ENCODE measurements around the gene OR2V1.
"Not testable (repeated sequence)": the region's sequence is repeated elsewhere in the genome, so short reads cannot be mapped to it uniquely, and the experiment has no call there.

The OR2V1 gene

DNA sequence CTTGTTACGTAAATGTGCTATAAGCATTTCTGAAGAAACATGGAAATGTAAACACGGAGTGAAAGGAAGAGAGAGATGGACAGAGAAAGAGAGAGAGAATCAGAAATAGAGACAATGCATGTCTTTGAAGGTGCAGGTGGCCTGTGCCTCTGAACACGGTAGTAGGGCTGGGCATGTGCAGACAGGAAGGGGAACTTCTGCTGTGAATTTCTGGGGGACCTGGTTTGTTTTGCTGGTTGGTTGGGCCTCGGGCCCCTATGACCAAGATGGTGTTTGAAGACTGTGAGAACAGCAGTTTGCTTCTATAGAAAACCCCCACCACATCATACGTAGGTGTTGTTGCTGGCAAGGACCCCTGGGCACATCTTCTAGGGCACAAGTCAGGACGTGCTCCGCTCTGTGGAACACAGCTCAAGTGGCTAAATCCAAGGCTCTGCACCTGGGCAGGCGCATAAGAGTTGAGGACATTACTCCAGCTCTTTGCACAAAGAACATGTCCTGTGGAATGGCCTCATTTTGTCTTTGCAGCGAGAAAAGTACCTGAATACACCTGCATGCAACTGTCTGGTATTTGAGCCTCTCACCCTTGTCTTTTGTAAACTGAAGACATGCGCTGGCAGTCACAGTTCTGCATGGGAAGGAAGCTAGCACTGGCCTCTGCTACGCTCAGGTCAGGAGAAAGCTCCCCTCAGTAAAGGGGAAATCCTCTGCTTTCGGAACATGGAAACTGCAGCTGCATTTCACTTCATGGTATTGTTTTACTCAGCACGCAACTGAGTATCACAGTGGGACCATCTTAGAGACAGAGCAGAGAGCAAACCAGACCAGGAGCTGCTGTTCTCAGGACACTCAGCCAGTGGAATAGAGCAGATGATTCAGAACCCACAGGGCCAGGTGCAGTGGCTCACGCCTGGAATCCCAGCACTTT, 19.1 kb upstream of the OR2V1 start:
- Mint-ChIP-seq H3K36me3 (ENCODE audit: low read depth) (no peaks in the 10 kb centered on the region), H3K4me1 (ENCODE audit: low read depth) (peaks cover 6% of the 10 kb centered on the region), H3K4me3 (no peak overlapping the region), H3K27ac (no peak overlapping the region), H3K9me3 (peaks cover 5% of the 10 kb centered on the region), H3K27me3 (ENCODE audit: low read depth) (peaks cover 11% of the 10 kb centered on the region)
- no peak for DNase-seq (ENCODE audit: low spot score)

DNA sequence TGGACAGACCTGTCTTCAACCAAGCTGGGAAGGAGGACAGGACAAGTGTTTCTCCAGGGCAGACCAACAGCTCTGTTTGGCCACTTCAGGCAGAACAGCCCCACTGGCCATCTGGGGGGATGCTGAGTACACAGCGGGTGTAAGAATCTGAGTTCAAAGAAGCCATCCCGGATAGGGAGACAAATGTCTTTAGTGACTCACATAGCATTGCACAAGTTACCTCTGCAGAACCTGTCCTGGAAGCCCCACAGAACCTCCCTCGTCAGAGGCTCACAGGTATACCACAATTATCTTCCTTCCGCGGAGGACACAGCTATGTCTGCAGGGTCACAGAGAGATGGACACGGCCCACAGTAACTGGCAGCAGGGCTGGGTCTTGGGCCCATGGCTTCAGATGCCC, 18.4 kb upstream of the OR2V1 start:
- peaks cover 6% of the 10 kb centered on the region for H3K4me1 Mint-ChIP-seq (ENCODE audit: low read depth)

DNA sequence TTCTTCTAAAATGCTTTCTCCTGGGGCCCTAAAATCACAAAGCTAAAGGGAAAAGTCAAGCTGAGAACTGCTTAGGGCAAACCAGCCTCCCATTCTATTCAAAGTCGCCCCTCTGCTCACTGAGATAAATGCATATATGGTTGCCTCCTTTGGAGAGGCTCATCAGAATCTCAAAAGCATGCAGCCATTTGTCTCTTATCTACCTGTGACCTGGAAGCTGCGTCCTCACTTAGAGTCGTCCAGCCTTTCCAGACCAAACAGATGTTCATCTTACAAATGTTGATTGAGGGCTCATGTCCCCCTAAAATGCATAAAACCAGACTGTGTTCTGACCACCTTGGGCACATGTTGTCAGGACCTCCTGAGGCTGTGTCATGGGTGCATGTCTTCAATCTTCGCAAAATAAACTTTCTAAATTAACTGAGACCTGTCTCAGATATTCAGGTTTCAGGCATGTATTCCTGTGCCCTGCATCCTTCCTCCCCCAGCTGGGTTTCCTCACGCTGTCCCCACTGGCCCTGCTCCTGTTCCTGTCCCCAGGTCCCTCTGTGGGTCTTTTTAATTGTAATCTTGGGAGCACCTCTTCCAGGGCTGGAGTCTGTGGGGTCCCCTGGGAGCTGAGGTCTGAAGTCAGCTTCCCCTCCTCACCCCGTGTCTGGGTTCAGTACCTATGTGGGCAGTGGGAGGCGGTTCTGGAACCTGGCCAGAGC, 16.1 kb upstream of the OR2V1 start, which contains the start of gene OR2V2:
OR2V2 (plus strand) TSS at position 660 of the 710 bp plus-strand sequence. CDS start 7,357 bp downstream, outside the sequence.
- not testable (repeated sequence) for H3K4me3 Mint-ChIP-seq; H3K9me3 Mint-ChIP-seq; H3K4me1 Mint-ChIP-seq (ENCODE audit: low read depth); H3K36me3 Mint-ChIP-seq (ENCODE audit: low read depth); DNase-seq (ENCODE audit: low spot score); H3K27ac Mint-ChIP-seq
- H3K27me3 Mint-ChIP-seq (ENCODE audit: low read depth), result peaks cover 24% of the 10 kb centered on the region

More for the DNA sequence above, 18.4 kb upstream of the OR2V1 start:
- no peak overlapping the region for H3K27ac Mint-ChIP-seq
- peaks cover 14% of the 10 kb centered on the region for H3K27me3 Mint-ChIP-seq (ENCODE audit: low read depth)
- DNase-seq (ENCODE audit: low spot score), result no peak
- H3K36me3 Mint-ChIP-seq (ENCODE audit: low read depth), result no peaks in the 10 kb centered on the region
- H3K4me3 Mint-ChIP-seq, result no peak overlapping the region
- H3K9me3 Mint-ChIP-seq, result peaks cover 5% of the 10 kb centered on the region

DNA sequence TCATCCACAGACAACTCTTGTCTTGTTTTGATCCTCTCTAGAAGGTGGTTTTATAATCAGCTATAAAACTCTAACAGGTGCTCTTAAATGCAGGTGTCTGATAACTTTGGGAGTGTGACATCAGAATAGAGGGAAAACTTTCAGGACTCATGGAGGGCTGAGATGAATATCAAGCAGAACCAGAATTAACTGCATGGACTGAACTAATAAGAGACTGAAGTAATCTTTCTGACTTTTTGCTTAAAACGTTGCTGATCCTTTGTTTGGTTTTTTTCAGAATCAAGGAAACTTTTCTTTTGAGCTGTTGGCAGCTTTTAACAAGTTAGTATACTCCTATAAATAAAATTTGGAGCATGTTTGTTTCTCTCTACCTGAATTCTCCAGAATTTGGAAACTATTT, 14.2 kb upstream of the OR2V1 start:
- DNase-seq (ENCODE audit: low spot score), result no peak

DNA sequence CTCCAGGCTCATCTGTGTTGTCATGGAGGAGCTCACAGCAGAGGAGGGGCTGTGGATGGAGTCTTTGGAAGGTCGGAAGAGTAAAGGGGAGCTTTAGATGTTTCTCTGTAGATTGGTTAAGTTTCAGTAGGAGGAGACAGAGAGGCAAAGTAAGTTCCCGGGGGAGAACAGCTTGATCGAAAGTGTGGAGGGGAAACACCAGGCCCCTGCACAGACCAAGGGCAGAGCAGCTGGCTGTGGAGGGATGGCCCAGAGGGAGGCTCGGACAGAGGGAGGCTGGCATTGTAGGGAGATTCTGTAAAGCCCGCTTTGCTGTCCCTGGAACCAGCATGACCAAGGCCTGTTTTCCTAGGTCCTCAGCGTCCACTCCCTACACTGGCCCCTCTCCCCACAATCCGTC, 11.1 kb upstream of the OR2V1 start:
- Mint-ChIP-seq H3K27ac (no peak overlapping the region), H3K27me3 (ENCODE audit: low read depth) (peaks cover 22% of the 10 kb centered on the region), H3K4me1 (ENCODE audit: low read depth) (no peaks in the 10 kb centered on the region), H3K36me3 (ENCODE audit: low read depth) (no peaks in the 10 kb centered on the region), H3K4me3 (no peak overlapping the region), H3K9me3 (peaks cover 25% of the 10 kb centered on the region)
- DNase-seq (ENCODE audit: low spot score), result no peak

More for the DNA sequence above, 14.2 kb upstream of the OR2V1 start:
- H3K4me3 Mint-ChIP-seq, result no peak overlapping the region
- H3K27me3 Mint-ChIP-seq (ENCODE audit: low read depth), result peaks cover 25% of the 10 kb centered on the region
- no peaks in the 10 kb centered on the region for H3K36me3 Mint-ChIP-seq (ENCODE audit: low read depth)
- H3K4me1 Mint-ChIP-seq (ENCODE audit: low read depth), result peaks cover 2% of the 10 kb centered on the region
- H3K9me3 Mint-ChIP-seq, result peaks cover 7% of the 10 kb centered on the region
- no peak overlapping the region for H3K27ac Mint-ChIP-seq

DNA sequence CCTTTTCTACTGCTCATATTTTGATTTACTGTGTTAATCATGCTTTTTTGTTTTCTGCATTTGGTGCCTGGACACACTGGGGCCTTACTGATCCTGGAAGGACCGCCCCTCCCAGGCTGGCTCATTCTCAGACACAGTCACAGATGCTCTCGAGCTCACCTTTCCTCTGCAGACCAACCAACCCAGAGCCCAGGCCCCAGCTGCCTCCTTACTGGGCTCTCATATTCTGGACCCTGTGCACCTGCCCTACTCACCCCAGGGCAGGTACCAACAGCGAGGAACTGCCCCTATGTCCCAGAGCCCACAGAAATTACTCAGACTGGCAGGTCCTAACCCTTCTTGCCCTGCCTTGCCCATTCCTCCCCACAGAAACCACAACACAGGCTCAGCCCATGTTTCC, 9.8 kb upstream of the OR2V1 start:
- Mint-ChIP-seq H3K27me3 (ENCODE audit: low read depth) (peaks cover 20% of the 10 kb centered on the region), H3K4me1 (ENCODE audit: low read depth) (no peaks in the 10 kb centered on the region), H3K36me3 (ENCODE audit: low read depth) (no peaks in the 10 kb centered on the region), H3K4me3 (no peak overlapping the region), H3K27ac (no peak overlapping the region), H3K9me3 (peaks cover 25% of the 10 kb centered on the region)
- no peak for DNase-seq (ENCODE audit: low spot score)

DNA sequence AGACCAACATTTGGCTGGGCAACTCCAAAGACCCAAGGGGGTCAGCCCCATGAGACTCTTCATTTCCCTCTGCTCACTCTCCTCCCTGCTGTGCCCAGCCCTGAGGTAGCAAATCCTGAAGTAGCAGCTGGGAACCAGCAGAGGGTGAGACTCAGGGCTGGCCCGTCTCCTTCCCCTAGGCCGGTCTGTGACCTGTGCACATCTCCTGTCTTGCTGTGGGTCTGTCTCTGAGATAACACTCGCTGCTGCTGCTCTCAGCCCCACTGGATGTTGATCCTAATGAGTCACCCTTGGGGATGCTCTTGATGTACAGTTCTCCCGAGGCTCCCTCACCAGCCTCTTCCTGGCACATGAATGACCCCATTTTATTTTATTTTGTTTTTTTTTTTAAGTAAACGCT, 7.3 kb upstream of the OR2V1 start:
- Mint-ChIP-seq H3K9me3 (peaks cover 20% of the 10 kb centered on the region), H3K27me3 (ENCODE audit: low read depth) (peaks cover 16% of the 10 kb centered on the region), H3K4me1 (ENCODE audit: low read depth) (no peaks in the 10 kb centered on the region), H3K36me3 (ENCODE audit: low read depth) (no peaks in the 10 kb centered on the region), H3K4me3 (no peak overlapping the region), H3K27ac (no peak overlapping the region)
- DNase-seq (ENCODE audit: low spot score), result no peak

DNA sequence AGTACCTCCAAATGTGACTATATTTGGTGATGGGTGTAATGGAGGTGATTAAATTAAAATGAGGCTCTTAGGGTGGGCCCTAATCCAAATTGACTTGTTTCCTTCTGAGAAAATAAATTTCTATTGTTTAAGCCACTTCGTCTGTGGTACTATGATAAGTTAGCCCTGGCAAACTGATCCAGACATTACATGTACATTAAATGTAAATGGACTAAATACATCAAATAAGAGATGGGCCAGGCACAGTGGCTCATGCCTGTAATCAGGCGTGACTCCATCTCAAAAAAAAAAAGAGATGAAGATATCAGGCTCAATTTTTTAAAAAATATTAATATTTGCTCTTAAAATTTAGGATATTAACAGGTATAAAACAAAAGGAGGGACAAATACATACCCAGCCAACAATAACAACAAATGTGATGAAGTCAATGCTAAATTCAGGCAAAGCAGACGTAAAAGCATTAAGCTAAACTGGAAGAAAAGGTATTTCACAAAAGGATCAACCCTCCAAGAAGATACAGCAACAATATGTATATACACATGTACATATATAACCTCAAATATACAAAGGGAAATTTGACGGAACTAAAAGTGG, 5.5 kb upstream of the OR2V1 start:
- H3K27me3 Mint-ChIP-seq (ENCODE audit: low read depth), result peaks cover 14% of the 10 kb centered on the region
- H3K27ac Mint-ChIP-seq, result no peak overlapping the region
- peaks cover 20% of the 10 kb centered on the region for H3K9me3 Mint-ChIP-seq

DNA sequence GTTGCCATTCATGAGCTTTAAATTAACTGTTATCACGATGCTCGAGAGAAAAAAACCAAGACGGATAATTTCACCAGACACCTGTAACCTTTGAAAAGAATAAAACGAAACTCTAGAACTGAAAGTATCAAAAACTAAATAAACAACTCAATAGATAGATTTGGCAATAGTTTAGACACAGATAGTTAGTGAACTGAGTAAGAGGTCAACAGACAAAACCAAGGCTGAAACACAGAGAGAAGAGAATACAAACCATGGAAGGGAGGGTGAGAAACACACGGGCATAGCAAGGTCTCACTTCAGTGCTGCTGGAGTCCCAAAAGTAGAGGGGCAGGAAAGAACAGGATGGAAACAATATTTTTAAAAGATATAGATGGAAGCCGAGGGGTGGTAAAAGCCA, 3.3 kb upstream of the OR2V1 start:
- Mint-ChIP-seq H3K27ac (no peak overlapping the region), H3K9me3 (peaks cover 8% of the 10 kb centered on the region), H3K36me3 (ENCODE audit: low read depth) (no peaks in the 10 kb centered on the region), H3K27me3 (ENCODE audit: low read depth) (peaks cover 20% of the 10 kb centered on the region), H3K4me1 (ENCODE audit: low read depth) (no peaks in the 10 kb centered on the region), H3K4me3 (no peak overlapping the region)
- DNase-seq (ENCODE audit: low spot score), result no peak

More for the DNA sequence above, 5.5 kb upstream of the OR2V1 start:
- Mint-ChIP-seq H3K4me1 (ENCODE audit: low read depth) (no peaks in the 10 kb centered on the region), H3K4me3 (no peak overlapping the region), H3K36me3 (ENCODE audit: low read depth) (no peaks in the 10 kb centered on the region)
- no peak for DNase-seq (ENCODE audit: low spot score)

DNA sequence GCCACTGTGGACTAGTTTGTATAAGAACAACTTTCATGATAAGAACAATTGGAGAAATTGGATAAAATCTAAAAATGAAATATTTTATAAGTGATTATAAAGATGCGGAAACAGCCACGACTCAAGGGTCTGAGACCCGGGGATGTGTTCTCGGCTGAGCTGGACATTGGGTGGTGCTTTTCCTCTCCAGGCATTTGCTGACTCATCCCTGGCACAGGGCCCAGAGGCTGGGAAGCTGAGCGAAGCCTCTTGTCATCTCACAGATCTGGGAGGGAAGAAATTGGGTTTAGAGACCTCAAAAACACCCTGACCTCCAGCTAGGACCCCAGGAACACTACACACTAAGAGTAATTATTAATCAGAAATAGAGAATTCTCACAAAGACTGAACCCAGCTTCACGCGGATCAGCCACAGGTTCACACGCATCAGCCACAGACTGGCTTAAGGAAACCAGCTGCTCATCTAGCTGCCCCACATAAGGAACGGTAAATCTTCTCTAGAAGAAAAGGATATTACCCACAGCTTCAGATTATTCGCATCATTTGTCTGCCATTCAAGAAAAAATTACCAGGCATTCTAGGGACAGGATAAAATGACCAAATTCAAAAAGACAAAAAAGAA, 2.8 kb upstream of the OR2V1 start:
- H3K4me1 Mint-ChIP-seq (ENCODE audit: low read depth), result no peaks in the 10 kb centered on the region
- H3K36me3 Mint-ChIP-seq (ENCODE audit: low read depth), result no peaks in the 10 kb centered on the region
- H3K27ac Mint-ChIP-seq, result no peak overlapping the region
- no peak for DNase-seq (ENCODE audit: low spot score)
- H3K9me3 Mint-ChIP-seq, result peaks cover 3% of the 10 kb centered on the region
- H3K4me3 Mint-ChIP-seq, result no peak overlapping the region
- H3K27me3 Mint-ChIP-seq (ENCODE audit: low read depth), result peaks cover 21% of the 10 kb centered on the region

DNA sequence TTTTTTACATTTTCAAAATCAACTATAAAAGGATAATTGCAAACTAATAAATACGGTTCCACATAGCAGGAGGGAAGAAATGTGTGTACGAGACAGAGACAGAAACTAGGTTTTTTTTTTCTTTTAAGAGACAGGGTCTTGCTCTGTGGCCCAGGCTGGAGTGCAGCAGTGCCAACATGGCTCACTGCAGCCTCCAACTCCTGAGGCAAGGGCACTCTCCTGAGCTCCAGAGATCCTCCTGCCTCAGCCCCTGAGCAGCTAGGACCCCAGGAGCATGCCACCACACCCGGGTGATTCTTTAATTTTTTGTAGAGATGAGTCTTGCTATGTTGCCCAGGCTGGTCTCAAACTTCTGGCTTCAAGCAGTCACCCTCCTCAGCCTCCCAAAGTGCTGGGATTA, 2.1 kb upstream of the OR2V1 start:
- DNase-seq (ENCODE audit: low spot score), result no peak
- Mint-ChIP-seq H3K27me3 (ENCODE audit: low read depth) (peaks cover 21% of the 10 kb centered on the region), H3K36me3 (ENCODE audit: low read depth) (no peaks in the 10 kb centered on the region), H3K9me3 (no peaks in the 10 kb centered on the region), H3K4me1 (ENCODE audit: low read depth) (no peaks in the 10 kb centered on the region), H3K4me3 (no peak overlapping the region), H3K27ac (no peak overlapping the region)

DNA sequence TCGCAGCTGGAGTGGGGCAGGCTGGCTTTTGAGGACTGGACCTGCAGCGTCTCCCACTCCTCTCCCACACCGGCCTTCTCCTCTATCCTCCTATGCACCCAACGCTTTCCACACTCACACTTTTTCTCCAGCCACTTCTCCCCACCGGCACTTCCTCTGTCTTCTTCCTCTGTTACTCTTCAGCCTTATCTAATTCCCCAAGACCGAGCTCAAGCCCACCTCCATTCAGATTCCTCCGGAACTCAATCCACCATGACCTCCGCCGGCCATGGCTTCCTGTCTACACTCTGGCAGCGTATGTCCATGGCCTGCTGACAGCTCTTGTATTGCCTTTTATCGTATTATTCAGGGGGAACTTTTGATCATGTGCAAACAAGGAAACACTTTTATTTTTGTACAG, 545 bp upstream of the OR2V1 start:
- H3K27ac Mint-ChIP-seq, result no peak overlapping the region
- H3K4me3 Mint-ChIP-seq, result no peak overlapping the region
- no peak for DNase-seq (ENCODE audit: low spot score)
- H3K9me3 Mint-ChIP-seq, result no peaks in the 10 kb centered on the region
- H3K4me1 Mint-ChIP-seq (ENCODE audit: low read depth), result no peaks in the 10 kb centered on the region
- H3K27me3 Mint-ChIP-seq (ENCODE audit: low read depth), result peaks cover 21% of the 10 kb centered on the region
- H3K36me3 Mint-ChIP-seq (ENCODE audit: low read depth), result no peaks in the 10 kb centered on the region

DNA sequence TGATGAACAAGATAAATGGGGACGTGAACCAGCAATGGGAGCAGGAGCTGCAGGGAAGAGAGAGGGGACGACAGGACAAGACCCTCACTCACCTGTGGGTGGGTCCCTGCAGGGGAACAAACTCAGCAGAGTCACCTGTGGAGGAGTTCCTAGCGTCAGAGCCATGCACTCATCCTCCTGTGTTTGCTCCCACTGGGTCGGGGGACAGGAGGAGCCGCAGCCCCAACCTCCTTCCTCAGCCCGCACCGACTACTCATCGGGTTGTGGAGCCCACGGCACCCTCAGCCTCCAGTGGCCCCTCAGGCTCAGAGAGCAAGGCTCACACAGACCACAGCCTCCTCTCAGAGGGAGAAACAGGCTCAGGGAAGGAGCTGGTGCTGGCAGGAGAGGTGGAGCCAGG, 888 bp downstream of the OR2V1 start:
- not testable (repeated sequence) for H3K27ac Mint-ChIP-seq; DNase-seq (ENCODE audit: low spot score); H3K4me1 Mint-ChIP-seq (ENCODE audit: low read depth); H3K9me3 Mint-ChIP-seq; H3K4me3 Mint-ChIP-seq; H3K36me3 Mint-ChIP-seq (ENCODE audit: low read depth)
- peaks cover 23% of the 10 kb centered on the region for H3K27me3 Mint-ChIP-seq (ENCODE audit: low read depth)

DNA sequence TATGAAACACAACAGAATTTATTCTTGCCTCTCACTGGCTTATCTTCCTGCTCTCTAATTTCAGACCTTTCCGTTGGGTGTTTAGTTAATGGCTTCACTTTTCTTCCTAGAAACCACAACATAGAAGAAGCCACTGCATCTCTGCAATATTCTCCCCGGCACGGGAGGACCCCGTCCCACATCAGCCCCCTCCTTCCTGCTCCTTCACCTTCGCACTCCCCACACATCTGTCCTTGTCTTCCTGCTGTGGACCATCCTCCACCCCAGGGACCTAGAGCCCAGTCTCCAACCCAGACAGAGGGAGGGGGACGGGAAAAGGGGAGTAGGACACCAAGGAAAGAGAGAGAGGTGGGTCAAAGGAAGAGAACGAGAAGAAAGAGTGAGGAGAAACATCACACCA, 1.4 kb downstream of the OR2V1 start:
- Mint-ChIP-seq H3K36me3 (ENCODE audit: low read depth) (no peaks in the 10 kb centered on the region), H3K9me3 (no peaks in the 10 kb centered on the region), H3K27me3 (ENCODE audit: low read depth) (peaks cover 25% of the 10 kb centered on the region), H3K27ac (no peak overlapping the region), H3K4me1 (ENCODE audit: low read depth) (no peaks in the 10 kb centered on the region), H3K4me3 (no peak overlapping the region)
- no peak for DNase-seq (ENCODE audit: low spot score)
